IPS DF 19.7 (cell line): Measurements from ENCODE around the gene ALMS1.
"Not testable (repeated sequence)": the region's sequence is repeated elsewhere in the genome, so short reads cannot be mapped to it uniquely, and the experiment has no call there.

Source experiments
- DNase-seq: peaks from one replicate; pipeline ENCODE4 v3.0.0-alpha.2; 2013; ENCODE audit warnings: low read depth, low spot score

The ALMS1 gene

DNA sequence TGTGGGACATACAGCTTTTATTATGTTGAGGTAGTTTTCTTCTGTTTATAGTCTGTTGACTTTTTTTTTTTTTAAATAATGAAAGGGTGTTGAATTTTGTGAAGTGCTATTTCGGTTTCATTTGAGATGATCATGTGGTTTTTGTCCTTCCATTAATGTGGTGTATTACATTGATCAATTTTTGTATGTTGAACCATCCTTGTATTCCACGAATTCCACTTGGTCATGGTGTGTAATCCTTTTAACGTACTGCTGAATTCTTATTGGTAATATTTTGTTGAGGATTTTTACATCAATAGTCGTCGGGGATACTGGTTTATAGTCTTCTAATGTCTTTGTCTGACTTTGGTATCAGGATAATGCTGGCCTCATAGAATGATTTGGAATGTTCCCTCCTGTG, 18.8 kb downstream of the ALMS1 start:
- DNase-seq: no peak

DNA sequence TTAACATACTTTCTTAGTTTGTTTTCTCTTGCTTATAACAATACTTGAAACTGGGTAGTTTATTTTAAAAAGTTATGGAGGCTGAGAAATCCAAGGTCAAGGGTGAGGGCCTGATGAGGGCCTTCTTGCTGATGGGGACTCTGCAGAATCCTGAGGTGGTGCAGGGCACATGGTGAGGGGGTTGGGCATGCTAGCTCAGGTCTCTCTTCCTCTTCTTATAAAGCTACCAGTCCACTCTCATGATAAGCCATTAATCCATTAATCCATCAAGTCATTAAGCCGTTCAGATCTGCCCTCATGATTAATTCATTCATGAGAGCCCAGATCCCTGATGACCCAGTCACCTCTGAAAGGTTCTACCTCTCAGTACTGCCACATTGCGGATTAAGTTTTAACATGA, 21.4 kb downstream of the ALMS1 start:
- no peak for DNase-seq

DNA sequence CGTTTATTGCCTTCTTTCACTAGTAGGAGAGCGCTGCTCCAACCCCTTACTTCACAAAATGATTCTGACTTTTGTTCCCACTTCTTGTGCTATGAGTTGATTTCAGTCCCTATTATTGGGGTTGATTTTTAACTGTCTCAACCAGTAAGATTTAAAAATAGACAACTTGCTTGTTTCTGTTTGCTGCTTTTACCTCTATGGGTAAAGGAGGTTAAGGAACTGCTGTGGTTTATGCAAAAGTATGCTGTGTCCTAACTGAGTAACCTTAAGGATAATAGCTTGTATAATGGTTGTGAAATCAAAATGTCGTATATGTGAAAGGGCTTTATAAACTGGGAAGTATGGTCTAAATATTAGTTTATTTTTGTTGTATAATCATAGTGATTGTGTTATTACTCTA, 22.6 kb downstream of the ALMS1 start:
- DNase-seq: no peak

DNA sequence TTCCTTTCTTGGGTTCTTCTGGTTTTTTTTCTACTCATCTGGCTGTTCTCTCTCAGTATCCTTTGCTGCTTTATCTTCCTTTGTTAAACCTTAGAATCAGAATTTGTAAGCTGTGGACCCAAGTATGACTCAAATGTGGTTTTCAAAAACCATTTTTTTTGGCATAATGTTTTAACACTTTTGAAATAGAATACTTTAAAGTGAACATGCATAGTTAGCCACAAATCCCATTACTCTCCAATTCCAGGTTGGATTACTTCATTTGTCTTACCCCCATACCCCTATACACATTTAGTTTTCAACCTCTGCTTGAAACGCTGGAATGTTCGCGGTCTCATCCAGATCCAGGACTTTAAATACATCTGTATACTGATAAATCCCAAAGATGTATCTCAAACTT, 29.1 kb downstream of the ALMS1 start:
- no peak for DNase-seq

DNA sequence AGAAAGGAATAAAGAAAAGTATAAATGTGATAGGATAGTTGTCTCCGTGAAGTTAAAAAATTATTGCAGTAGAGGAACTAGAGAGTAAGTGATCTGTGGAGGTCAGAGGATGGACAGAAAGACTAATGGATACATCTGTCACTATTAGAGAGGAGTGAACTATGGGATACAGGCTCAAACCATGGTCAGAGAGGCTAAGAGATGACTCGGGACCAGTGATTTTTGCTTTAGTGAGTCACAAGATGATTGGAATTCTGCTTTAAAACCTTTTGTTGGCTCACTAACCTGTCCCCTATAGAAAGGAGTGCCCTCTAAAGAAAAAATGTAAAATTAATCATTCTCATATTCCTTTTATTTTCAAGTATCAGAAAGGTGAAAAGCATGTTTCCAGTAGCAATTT, 30.3 kb downstream of the ALMS1 start:
- no peak for DNase-seq

DNA sequence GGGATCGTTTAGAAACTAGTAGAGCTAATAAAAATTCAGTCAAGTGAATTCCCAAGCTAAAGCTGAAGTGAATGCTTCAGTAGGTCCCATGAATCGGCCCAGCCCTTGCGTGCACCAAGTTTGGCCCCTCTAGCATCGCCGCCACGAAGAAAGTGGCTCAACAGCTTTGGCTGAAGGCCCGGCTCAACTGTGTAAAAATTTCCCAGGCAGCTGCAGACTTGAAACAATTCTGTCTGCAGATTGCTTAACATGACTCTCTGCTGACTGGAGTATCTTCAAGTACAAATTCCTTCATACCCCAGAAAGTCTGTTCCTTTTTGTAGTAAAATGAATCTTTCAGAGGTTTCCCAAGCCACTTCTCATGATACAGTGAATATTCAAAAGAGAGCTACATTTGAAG, 32.7 kb downstream of the ALMS1 start:
- no peak for DNase-seq

DNA sequence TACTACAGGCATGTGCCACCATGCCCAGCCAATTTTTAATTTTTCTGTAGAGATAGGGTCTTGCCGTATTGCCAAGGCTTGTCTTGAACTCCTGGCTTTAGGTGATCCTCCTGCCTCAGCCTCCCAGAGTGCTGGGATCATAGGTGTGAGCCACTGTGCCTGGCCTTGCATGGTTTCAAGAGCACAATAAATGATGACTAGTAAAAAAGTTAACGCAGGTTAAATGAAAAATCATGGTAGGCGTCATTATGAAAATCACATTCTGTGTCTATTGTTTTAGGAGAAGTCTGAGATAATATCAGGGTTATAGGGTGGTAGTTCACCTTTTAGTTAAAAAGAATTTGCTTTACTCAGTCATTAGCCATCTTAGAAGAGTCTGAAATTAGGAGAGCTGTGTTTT, 38.3 kb downstream of the ALMS1 start:
- no peak for DNase-seq

DNA sequence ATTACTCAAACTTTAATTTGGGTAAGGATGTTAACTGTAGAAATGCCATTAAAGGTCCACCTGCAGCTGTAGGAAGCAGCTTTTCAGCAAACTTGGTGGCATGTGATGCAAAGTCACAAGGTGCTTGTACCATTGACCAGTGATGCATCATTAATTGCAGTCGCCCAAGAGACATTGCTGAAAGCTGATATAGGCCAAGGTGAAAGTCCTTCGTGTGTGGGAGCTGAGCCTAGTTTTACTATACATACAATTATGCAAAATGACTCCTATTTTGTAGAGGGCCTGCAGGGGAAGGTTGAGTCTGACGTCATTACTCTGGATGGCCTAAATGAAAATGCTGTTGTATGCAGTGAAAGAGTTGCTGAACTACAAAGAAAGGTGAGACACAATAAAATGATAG, 40.5 kb downstream of the ALMS1 start:
- no peak for DNase-seq

DNA sequence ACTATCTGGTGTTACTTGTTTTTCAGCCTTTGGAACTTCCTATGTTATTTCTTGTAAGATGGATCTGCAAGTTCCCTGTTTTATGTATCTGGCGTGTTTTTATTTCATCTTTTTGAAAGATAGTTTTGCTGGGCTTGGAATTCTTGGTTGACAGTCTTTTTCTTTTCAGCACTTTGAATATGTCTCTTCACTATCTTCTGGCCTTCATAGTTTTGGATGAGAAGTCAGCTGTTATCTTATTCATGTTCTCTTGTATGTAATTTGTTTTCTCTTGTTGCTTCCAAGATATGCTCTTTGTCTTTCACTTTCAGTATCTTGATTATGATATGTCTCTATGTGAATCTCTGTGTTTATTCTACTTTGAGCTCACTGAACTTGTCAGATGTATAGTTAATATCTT, 50.4 kb downstream of the ALMS1 start:
- no peak for DNase-seq

DNA sequence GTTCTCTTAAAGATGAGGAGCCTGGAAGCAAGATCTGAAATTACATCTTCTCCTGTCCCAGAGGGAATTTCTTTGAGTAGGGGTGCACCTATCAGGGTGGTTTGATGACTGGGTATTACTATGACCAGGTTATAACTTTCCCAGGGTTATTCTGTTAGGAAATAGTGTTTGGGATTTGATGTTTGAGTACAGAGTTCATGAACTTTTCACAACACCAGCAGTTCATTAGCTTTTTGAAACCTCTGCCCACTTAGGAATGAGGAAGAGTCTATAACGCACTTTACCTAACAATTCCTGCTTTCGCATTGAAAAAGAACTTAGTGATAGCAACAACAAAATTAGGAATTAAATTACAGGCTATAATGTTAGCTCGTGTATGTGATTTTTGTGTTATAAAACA, 58.6 kb downstream of the ALMS1 start:
- no peak for DNase-seq

DNA sequence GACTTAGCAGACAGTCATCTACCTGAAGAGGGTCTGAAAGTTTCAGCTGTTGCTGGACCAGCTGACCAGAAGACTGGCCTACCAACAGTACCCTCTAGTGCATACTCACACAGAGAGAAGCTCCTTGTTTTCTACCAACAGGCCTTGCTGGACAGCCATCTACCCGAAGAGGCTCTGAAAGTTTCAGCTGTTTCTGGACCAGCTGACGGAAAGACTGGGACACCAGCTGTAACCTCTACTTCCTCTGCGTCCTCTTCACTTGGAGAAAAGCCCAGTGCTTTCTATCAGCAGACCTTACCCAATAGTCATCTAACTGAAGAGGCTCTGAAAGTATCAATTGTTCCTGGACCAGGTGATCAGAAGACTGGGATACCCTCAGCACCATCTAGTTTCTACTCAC, 63.2 kb downstream of the ALMS1 start:
- no peak for DNase-seq

DNA sequence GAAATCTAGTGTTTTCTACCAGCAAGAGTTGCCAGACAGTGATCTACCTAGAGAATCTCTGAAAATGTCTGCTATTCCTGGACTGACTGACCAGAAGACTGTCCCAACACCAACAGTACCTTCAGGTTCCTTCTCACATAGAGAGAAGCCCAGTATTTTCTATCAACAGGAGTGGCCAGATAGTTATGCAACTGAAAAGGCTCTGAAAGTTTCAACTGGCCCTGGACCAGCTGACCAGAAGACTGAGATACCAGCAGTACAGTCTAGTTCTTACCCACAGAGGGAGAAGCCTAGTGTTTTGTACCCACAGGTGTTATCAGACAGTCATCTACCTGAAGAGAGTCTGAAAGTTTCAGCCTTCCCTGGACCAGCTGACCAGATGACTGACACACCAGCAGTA, 63.8 kb downstream of the ALMS1 start:
- no peak for DNase-seq

DNA sequence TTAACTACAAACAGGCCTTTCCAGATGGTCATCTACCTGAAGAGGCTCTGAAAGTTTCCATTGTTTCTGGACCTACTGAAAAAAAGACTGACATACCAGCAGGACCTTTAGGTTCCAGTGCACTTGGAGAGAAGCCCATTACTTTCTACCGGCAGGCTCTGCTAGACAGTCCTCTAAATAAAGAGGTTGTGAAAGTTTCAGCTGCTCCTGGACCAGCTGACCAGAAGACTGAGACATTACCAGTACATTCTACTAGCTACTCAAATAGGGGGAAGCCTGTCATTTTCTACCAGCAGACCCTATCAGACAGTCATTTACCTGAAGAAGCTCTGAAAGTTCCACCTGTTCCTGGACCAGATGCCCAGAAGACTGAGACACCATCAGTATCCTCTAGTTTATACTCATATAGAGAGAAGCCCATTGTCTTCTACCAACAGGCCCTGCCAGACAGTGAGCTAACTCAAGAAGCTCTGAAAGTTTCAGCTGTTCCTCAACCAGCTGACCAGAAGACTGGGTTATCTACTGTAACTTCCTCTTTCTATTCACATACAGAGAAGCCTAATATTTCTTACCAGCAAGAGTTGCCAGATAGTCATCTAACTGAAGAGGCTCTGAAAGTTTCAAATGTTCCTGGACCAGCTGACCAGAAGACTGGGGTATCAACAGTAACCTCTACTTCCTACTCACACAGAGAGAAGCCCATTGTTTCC, 65.8 kb downstream of the ALMS1 start:
- no peak for DNase-seq

DNA sequence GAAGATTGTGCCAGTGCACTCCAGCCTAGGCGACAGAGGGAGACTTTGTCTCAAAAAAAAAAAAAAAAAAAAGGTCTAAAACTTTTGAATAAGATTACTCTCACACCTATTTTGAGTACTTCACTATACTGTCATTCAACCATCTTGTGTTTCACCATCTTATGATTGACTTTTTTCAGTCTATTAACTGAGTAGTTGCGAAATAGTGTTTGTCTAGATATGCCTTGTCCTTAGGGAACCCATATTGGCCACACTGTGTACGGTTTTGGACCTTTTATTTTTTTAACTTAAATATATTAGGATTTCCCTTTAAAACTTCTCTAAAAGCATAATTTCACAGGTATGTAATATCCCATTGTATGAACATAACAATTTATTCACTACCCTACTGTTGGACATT, 72.3 kb downstream of the ALMS1 start:
- no peak for DNase-seq

DNA sequence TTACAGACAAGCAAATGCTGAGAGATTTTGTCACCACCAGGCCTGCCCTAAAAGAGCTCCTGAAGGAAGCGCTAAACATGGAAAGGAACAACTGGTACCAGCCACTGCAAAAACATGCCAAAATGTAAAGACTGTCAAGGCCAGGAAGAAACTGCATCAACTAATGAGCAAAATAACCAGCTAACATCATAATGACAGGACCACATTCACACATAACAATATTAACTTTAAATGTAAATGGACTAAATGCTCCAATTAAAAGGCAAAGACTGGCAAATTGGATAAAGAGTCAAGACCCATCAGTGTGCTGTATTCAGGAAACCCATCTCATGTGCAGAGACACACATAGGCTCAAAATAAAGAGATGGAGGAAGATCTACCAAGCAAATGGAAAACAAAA, 76.8 kb downstream of the ALMS1 start:
- DNase-seq: not testable (repeated sequence)

DNA sequence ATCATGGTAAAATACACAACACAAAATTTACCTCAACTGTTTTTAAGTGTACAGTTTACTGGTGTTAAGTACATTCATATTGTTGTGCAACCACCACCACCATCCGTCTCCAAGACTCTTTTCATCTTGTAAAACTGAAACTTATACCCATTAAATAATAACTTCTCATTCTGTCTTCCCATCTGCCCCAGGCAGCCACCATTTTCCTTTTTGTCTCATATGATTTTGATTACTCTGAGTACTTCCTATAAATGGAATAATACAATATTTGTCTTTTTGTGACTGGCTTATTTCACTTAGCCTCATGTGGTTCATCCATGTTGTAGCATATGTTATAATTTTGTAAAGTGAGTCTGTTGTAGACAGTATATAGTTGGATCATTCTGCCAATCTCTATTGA, 82.7 kb downstream of the ALMS1 start:
- no peak for DNase-seq

DNA sequence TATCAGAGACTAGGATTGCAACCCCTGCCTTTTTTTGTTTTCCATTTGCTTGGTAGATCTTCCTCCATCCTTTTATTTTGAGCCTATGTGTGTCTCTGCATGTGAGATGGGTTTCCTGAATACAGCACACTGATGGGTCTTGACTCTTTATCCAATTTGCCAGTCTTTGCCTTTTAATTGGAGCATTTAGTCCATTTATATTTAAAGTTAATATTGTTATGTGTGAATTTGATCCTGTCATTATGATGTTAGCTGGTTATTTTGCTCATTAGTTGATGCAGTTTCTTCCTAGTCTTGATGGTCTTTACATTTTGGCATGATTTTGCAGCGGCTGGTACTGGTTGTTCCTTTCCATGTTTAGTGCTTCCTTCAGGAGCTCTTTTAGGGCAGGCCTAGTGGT, 98.2 kb downstream of the ALMS1 start:
- DNase-seq: not testable (repeated sequence)

DNA sequence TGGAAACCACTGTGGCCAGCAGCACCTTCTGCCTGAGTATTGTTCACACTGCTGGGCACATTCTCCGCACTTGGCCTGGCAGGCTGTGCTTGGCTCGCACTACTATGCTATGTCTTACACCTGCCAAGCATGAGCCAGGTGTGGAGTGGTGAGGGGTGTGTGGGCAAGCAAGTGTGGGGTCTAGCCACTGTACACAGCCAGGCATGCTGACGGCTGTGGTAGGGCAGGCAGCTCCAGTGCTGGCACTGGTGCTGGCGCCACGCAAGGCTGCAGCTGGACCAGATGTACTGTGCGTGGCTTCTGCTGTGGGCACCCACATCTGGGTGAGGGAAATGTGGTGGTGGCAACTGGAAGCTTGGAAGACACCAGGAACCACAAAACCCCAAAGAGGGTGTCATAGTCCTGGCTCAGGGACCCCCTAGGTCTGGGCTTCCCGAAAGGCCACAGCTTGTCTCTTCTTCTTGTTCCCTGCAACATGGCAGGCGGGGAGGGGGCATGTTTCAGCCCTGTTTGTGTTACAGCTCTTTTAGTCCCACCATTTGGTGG, 101.5 kb downstream of the ALMS1 start:
- no peak for DNase-seq

DNA sequence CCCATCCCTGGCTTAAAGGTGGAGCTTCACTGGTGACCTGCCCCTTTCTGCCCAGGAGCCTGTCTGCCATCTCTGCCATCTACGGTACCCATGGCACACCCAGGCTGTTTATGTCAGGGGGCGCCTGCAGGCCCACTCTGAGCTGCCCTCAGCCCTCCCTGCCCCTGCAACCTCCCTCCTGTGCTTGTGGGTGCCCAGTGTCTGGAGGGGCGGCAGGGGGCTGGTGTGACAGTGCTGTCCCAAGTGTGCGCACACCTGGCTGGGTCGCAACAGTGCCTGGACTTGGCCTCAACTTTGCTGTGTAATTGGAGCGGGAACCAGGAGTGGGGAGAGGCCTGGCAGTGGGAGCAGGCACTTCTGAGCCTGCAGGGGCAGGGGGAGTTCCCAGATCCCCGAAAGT, 102.4 kb downstream of the ALMS1 start:
- DNase-seq: no peak

DNA sequence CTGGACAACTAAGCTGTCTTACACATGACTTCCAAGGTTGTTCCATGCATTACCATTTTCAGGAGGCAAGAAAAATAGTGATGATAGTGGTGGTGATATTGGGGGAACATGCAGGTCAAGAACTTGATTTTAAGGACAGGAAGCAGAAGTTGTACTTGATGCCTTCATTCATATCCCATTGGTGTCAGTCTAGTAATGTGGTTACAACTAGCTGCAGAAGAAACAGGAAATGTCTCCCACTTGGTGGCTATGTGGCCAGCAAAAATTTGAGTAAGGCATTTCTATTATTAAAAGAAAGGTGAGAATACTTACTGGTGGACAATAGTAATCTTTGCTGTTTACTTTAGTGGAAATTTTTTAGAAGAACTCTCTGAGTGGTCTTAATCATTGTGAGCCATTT, 103.4 kb downstream of the ALMS1 start:
- DNase-seq: no peak

DNA sequence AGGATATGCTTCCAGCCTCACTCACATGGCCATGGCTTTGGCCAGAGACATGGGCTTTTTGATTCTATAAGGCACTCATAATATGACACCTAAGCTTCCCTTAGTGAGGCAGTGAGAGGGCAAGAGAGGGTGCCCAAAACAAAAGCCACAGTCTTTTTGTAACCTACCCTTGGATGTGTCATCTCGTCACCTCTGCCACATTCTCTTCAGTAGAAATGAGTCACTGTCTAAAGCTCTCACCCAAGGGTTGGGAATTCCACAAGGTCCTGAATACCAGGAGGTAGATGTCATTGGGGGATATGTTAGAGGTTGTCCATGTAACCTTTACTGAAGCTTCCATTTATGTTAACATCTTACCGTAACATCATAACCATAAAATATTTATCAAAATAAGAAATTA, 108.4 kb downstream of the ALMS1 start:
- DNase-seq: no peak

DNA sequence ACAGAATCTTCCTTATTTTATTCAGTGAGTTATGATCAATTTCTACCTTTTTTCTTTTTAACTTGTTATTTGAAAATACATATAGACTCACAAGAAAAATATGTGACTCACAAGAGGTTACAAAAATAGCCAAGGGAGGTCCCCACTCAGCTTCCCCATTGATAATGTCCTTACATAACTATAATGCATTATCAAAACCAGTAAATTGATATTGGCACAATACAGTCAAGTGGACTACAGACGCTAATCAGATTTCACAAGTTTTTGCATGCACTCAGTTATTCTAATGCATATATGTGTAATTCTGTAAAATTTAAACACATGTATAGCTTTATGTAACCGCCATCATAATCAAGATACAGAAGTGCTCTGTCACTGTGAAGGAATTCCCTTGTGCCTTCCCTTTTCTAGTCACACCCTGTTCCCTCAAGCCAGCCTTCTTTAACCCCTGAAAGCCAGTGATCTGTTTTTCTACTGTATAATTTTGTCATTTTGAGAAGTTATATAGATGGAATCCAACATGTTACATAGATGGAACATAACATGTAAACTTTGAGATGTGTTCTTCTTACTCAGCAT, 118.4 kb downstream of the ALMS1 start:
- no peak for DNase-seq

DNA sequence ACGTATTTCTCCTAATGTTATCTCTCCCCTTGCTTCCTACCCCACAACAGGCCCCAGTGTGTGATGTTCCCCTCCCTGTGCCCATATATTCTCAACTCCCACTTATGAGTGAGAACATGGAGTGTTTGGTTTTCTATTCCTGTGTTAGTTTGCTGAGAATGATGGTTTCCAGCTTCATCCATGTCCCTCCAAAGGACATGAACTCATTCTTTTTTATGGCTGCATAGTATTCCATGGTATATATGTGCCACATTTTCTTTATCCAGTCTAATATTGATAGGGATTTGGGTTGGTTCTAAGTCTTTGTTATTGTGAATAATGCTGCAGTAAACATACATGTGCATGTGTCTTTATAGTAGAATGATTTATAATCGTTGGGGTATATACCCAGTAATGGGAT, 119.2 kb downstream of the ALMS1 start:
- DNase-seq: not testable (repeated sequence)

DNA sequence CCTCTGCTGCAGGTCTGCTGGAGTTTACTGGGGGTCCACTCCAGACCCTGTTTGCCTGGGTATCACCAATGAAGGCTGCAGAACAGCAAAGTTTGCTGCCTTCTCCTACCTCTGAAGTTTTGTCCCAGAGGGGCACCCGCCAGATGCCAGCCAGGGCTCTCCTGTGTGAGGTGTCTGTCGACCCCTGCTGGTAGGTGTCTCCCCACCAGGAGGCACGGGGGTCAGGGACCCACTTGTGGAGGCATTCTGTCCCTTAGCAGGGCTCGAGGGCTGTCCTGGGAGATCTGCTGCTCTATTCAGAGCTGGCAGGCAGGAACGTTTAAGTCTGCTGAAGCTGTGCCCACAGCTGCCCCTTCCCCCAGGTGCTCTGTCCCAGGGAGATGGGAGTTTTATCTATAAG, 124.8 kb downstream of the ALMS1 start:
- DNase-seq: not testable (repeated sequence)
